Measurements from ENCODE around the gene CYP46A1.

DNA sequence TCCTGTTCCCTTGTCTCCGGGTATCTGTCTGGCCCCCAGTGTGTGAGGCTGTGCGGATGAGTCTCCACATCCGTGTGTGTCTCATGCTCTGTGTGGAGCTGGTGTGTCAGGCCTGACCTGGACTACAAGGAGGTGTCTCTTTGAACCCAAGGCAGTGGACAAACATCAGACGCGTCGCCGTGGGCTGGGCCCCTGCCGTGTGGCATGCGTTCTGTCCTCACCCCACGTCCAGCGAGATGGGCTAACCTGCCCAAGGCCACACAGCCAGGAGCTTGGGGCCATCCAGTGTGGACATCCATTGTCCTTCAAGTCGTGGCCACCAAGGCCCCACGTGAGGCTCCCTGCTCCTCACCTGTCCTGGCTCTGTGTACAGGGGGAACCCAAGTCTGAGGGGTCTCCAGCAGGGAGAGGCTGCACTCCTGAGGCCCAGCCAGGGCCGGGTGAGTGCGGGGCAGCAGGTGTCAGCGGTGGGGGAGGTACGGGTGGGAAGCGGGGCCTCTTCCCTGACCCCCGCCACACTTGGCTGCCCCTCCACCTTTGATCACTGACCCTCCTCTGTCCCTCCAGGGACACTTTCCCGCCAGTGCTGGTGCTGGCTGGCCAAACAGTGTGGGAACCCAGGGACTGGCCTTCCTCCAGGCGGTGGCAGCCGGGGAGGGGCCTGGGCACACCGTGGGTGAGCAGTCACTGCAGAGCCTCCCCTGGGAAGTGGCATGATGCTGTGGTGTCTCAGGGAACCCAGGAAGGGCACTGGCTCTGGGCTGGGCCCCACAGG lies 48.5 kb downstream of the CYP46A1 start:
- TF ChIP-seq TCF12 (IDR thresholded peaks at IDR 0.05; ENCODE audit: low read depth), result no peak
- no peak for TF ChIP-seq NFIC (IDR thresholded peaks at IDR 0.05)
- TF ChIP-seq USF1 (IDR thresholded peaks at IDR 0.05), result no peak
- TF ChIP-seq EGR1 (IDR thresholded peaks at IDR 0.05), result no peak
- TF ChIP-seq EP300 (IDR thresholded peaks at IDR 0.05; ENCODE audit: borderline replicate concordance), result no peak
- no peak for TF ChIP-seq TEAD4 (IDR thresholded peaks at IDR 0.05)
- no peak for TF ChIP-seq RAD21 (IDR thresholded peaks at IDR 0.05; ENCODE audit: low read depth)
- TF ChIP-seq YY1 (IDR thresholded peaks at IDR 0.05; ENCODE audit: low read depth), result no peak
- TF ChIP-seq REST (IDR thresholded peaks at IDR 0.05; ENCODE audit: low read depth), result no peak
- TF ChIP-seq CEBPB (IDR thresholded peaks at IDR 0.05), result no peak
- no peak for TF ChIP-seq CREB1 (IDR thresholded peaks at IDR 0.05; ENCODE audit: low read depth)
- no peak for TF ChIP-seq MAX (IDR thresholded peaks at IDR 0.05)
- no peak for TF ChIP-seq TAF1 (IDR thresholded peaks at IDR 0.05; ENCODE audit: low read depth)
